ENCODE measurements around the gene WSCD2.

WSCD2 gene

GRCh38 chr12:108131035-108131434, 1.9 kb downstream of the WSCD2 start:
- DNase-seq, result no peak

GRCh38 chr12:108131657-108132126, 2.6 kb downstream of the WSCD2 start:
- DNase-seq, result no peak

GRCh38 chr12:108133482-108133881, 4.4 kb downstream of the WSCD2 start:
- DNase-seq, result no peak

GRCh38 chr12:108134744-108135143, 5.7 kb downstream of the WSCD2 start:
- DNase-seq, result no peak

- no peak for DNase-seq
Observed at GRCh38 chr12:108135627-108136026, 6.5 kb downstream of the WSCD2 start.

- no peak for DNase-seq
Observed at GRCh38 chr12:108136697-108137096, 7.6 kb downstream of the WSCD2 start.

- DNase-seq, result no peak
Observed at GRCh38 chr12:108139454-108139853, 10.4 kb downstream of the WSCD2 start.

- DNase-seq, result no peak
Observed at GRCh38 chr12:108140501-108140900, 11.4 kb downstream of the WSCD2 start.

GRCh38 chr12:108141600-108142130, 12.6 kb downstream of the WSCD2 start:
- no peak for DNase-seq

- no peak for DNase-seq
Observed at GRCh38 chr12:108143144-108143543, 14.1 kb downstream of the WSCD2 start.

GRCh38 chr12:108144080-108144479, 15.0 kb downstream of the WSCD2 start:
- DNase-seq, result no peak

- no peak for DNase-seq
Observed at GRCh38 chr12:108145011-108145410, 15.9 kb downstream of the WSCD2 start.

- no peak for DNase-seq
Observed at GRCh38 chr12:108146035-108146893, 17.2 kb downstream of the WSCD2 start.

GRCh38 chr12:108147279-108147678, 18.2 kb downstream of the WSCD2 start:
- no peak for DNase-seq

GRCh38 chr12:108148521-108149074, 19.5 kb downstream of the WSCD2 start:
- no peak for DNase-seq

- no peak for DNase-seq
Observed at GRCh38 chr12:108150436-108150835, 21.3 kb downstream of the WSCD2 start.

- no peak for DNase-seq
Observed at GRCh38 chr12:108151533-108152169, 22.6 kb downstream of the WSCD2 start.

- DNase-seq, result no peak
Observed at GRCh38 chr12:108152170-108152538, 23.1 kb downstream of the WSCD2 start.

GRCh38 chr12:108156717-108157116, 27.6 kb downstream of the WSCD2 start:
- DNase-seq, result no peak

- DNase-seq, result no peak
Observed at GRCh38 chr12:108157870-108158459, 28.9 kb downstream of the WSCD2 start.

- no peak for DNase-seq
Observed at GRCh38 chr12:108162207-108162606, 33.1 kb downstream of the WSCD2 start.

GRCh38 chr12:108166505-108166904, 37.4 kb downstream of the WSCD2 start:
- no peak for DNase-seq

- no peak for DNase-seq
Observed at GRCh38 chr12:108167974-108168373, 38.9 kb downstream of the WSCD2 start.

All from CD4-positive, alpha-beta T cell treated with Interleukin-10 for 1 hour (primary cell).